Endodermal cell (in vitro differentiated cells): ENCODE measurements around the gene CFAP97. TPM values are rescaled to one million over a fixed set of nuclear protein-coding genes. Genes with fewer than 3 reads are reported as not detected.

ENCODE experiments used
- DNase-seq: peaks from one replicate; pipeline ENCODE4 v3.0.0-alpha.2; 2017
- H3K27ac ChIP-seq: 2 replicates; pipeline ENCODE4 v1.5.1; 2013; ENCODE audit warnings: mild to moderate bottlenecking, low read depth, low read length, moderate library complexity
- H3K27me3 ChIP-seq: 2 replicates; pipeline ENCODE4 v1.6.1; 2013; ENCODE audit warnings: mild to moderate bottlenecking, low read length, moderate library complexity; ENCODE audit not compliant: insufficient read depth, control insufficient read depth, poor library complexity, severe bottlenecking
- H3K36me3 ChIP-seq: 2 replicates; pipeline ENCODE4 v1.7.0; 2013; ENCODE audit warnings: mild to moderate bottlenecking, low read length, moderate library complexity; ENCODE audit not compliant: control insufficient read depth, insufficient read depth
- H3K4me1 ChIP-seq: one replicate; pipeline ENCODE4 v1.7.0; 2013; ENCODE audit warnings: low read length; ENCODE audit not compliant: control insufficient read depth, insufficient read depth
- H3K4me3 ChIP-seq: 2 replicates; pipeline ENCODE4 v1.5.1; 2013; ENCODE audit warnings: mild to moderate bottlenecking, low read length, moderate library complexity
- H3K9ac ChIP-seq: 2 replicates; pipeline ENCODE4 v1.6.1; 2013; ENCODE audit warnings: mild to moderate bottlenecking, low read length, moderate library complexity; ENCODE audit not compliant: poor library complexity, severe bottlenecking; ENCODE audit errors: extremely low read depth
- H3K9me3 ChIP-seq: 2 replicates; pipeline ENCODE4 v1.6.1; 2013; ENCODE audit warnings: mild to moderate bottlenecking, low read length, moderate library complexity; ENCODE audit not compliant: control insufficient read depth
- H3K27ac Mint-ChIP-seq: 2 replicates; pipeline ENCODE4 v1.8.0; 2020; ENCODE audit warnings: mixed read lengths
- H3K27me3 Mint-ChIP-seq: 2 replicates; pipeline ENCODE4 v1.8.0; 2021; ENCODE audit warnings: mild to moderate bottlenecking, mixed read lengths; ENCODE audit not compliant: insufficient read depth
- H3K36me3 Mint-ChIP-seq: 2 replicates; pipeline ENCODE4 v1.8.0; 2020; ENCODE audit warnings: low read depth, mixed read lengths
- H3K4me1 Mint-ChIP-seq: 2 replicates; pipeline ENCODE4 v1.8.0; 2020; ENCODE audit warnings: mixed read lengths
- H3K4me3 Mint-ChIP-seq: 2 replicates; pipeline ENCODE4 v1.8.0; 2020; ENCODE audit warnings: mild to moderate bottlenecking, moderate library complexity, mixed read lengths
- H3K9me3 Mint-ChIP-seq: 2 replicates; pipeline ENCODE4 v1.8.0; 2020; ENCODE audit warnings: mild to moderate bottlenecking, mixed read lengths
- CTCF ChIP-seq: fragments of 200-600 bp; sonication (generic); conservative IDR thresholded peaks from 2 replicates; pipeline ENCODE4 v1.5.0; 2021; ENCODE audit warnings: antibody characterized with exemption, mild to moderate bottlenecking
- total RNA-seq, 2 donors: library from RNA; stranded (reverse); fragmentation: NEBNext Ultra II Directional in 1 of 2; extraction: Animal tissue kit (Norgen Biotek cat#: 25700) in 1 of 2; gene quantifications; 2 replicates in 1 of 2; 3 replicates in 1 of 2; pipeline ENCODE4 v1.2.1, GENCODE V29; 2021

The CFAP97 gene
- total RNA-seq, 2 donors from 2014 or later, result 33.8 to 41.6 TPM

- Histone ChIP-seq H3K9ac (no peak overlapping the region), H3K9me3 (peaks cover 5% of the 10 kb centered on the region), H3K4me1 (peaks cover 6% of the 10 kb centered on the region), H3K27me3 (no peaks in the 10 kb centered on the region), H3K27ac (no peak overlapping the region), H3K36me3 (no peaks in the 10 kb centered on the region), H3K4me3 (no peak overlapping the region)
- H3K27ac Mint-ChIP-seq, result no peak overlapping the region
- no peak for DNase-seq
- H3K9me3 Mint-ChIP-seq, result peaks cover 5% of the 10 kb centered on the region
- no peak overlapping the region for H3K4me3 Mint-ChIP-seq
- no peak for TF ChIP-seq CTCF
- H3K27me3 Mint-ChIP-seq, result no peaks in the 10 kb centered on the region
- peaks cover 28% of the 10 kb centered on the region for H3K4me1 Mint-ChIP-seq
- no peaks in the 10 kb centered on the region for H3K36me3 Mint-ChIP-seq
Observed at GRCh38 chr4:185109736-185110135, 94.1 kb downstream of the CFAP97 start.

Other genes with a start within 250 kb of the CFAP97 start
- gene HELT, start 185.5 kb downstream of the CFAP97 start, total RNA-seq, result not detected
- gene SLC25A4, start 60.7 kb downstream of the CFAP97 start, total RNA-seq, result 10 to 100 TPM; 19.5 to 22.0 TPM
- 10 to 100 TPM; 21.4 to 26.0 TPM for gene SNX25, start 5.6 kb upstream of the CFAP97 start, total RNA-seq
- under 1 TPM in 1 of 2 donors, not detected in 1; 0.15 TPM for gene LRP2BP, start 191.9 kb upstream of the CFAP97 start, total RNA-seq
- 1 to 10 TPM in 1 of 2 donors, under 1 TPM in 1; 0.95 to 1.3 TPM for gene ANKRD37, start 192.8 kb upstream of the CFAP97 start, total RNA-seq
- gene UFSP2, start 222.0 kb upstream of the CFAP97 start, total RNA-seq, result 10 to 100 TPM; 23.3 to 24.7 TPM